ENCODE data around the gene TBC1D22A.

The TBC1D22A gene

GRCh38 chr22:46993633-46994032 lies 231.2 kb downstream of the TBC1D22A start:
- no peak for DNase-seq (ENCODE audit: low read depth in 2 of 2)

- DNase-seq (ENCODE audit: low read depth in 2 of 2): no peak
Measured at GRCh38 chr22:46994265-46994664, 231.8 kb downstream of the TBC1D22A start.

- no peak for DNase-seq (ENCODE audit: low read depth in 2 of 2)
Measured at GRCh38 chr22:46994983-46995382, 232.5 kb downstream of the TBC1D22A start.

GRCh38 chr22:46995501-46996360 lies 233.3 kb downstream of the TBC1D22A start:
- no peak for DNase-seq (ENCODE audit: low read depth in 2 of 2)

GRCh38 chr22:46996595-46997310 lies 234.3 kb downstream of the TBC1D22A start:
- no peak for DNase-seq (ENCODE audit: low read depth in 2 of 2)

- no peak for DNase-seq (ENCODE audit: low read depth in 2 of 2)
Measured at GRCh38 chr22:46997311-46997970, 235.0 kb downstream of the TBC1D22A start.

GRCh38 chr22:46998331-46998730 lies 235.9 kb downstream of the TBC1D22A start:
- no peak for DNase-seq (ENCODE audit: low read depth in 2 of 2)

- DNase-seq (ENCODE audit: low read depth in 2 of 2): no peak
Measured at GRCh38 chr22:47000256-47000655, 237.8 kb downstream of the TBC1D22A start.

GRCh38 chr22:47000888-47001287 lies 238.4 kb downstream of the TBC1D22A start:
- no peak for DNase-seq (ENCODE audit: low read depth in 2 of 2)

- no peak for DNase-seq (ENCODE audit: low read depth in 2 of 2)
Measured at GRCh38 chr22:47001288-47001687, 238.8 kb downstream of the TBC1D22A start.

GRCh38 chr22:47002692-47003091 lies 240.2 kb downstream of the TBC1D22A start:
- DNase-seq (ENCODE audit: low read depth in 2 of 2): no peak

GRCh38 chr22:47005506-47006408 lies 243.3 kb downstream of the TBC1D22A start:
- DNase-seq (ENCODE audit: low read depth in 2 of 2): no peak

GRCh38 chr22:47006433-47006832 lies 244.0 kb downstream of the TBC1D22A start:
- no peak for DNase-seq (ENCODE audit: low read depth in 2 of 2)

GRCh38 chr22:47006869-47007268 lies 244.4 kb downstream of the TBC1D22A start:
- DNase-seq (ENCODE audit: low read depth in 2 of 2): no peak

- DNase-seq (ENCODE audit: low read depth in 2 of 2): no peak
Measured at GRCh38 chr22:47007496-47007895, 245.0 kb downstream of the TBC1D22A start.

GRCh38 chr22:47008208-47008885 lies 245.9 kb downstream of the TBC1D22A start:
- no peak for DNase-seq (ENCODE audit: low read depth in 2 of 2)

- DNase-seq (ENCODE audit: low read depth in 2 of 2): no peak
Measured at GRCh38 chr22:47009304-47010101, 247.1 kb downstream of the TBC1D22A start.

- DNase-seq (ENCODE audit: low read depth in 2 of 2): no peak
Measured at GRCh38 chr22:47010211-47010610, 247.8 kb downstream of the TBC1D22A start.

- no peak for DNase-seq (ENCODE audit: low read depth in 2 of 2)
Measured at GRCh38 chr22:47011131-47011858, 248.8 kb downstream of the TBC1D22A start.
